SK-N-MC (cell line): ENCODE data around the gene SFSWAP.

ENCODE experiments used
- EZH2 ChIP-seq: fragments of 200-600 bp; sonication (generic); IDR thresholded peaks from one replicate; pipeline ENCODE4 v1.6.1; 2017; ENCODE audit warnings: antibody characterized with exemption
- POLR2AphosphoS5 ChIP-seq: IDR thresholded peaks from 2 replicates; pipeline ENCODE4 v1.6.1; 2012; ENCODE audit warnings: mild to moderate bottlenecking, low read depth, low read length, borderline replicate concordance

DNA sequence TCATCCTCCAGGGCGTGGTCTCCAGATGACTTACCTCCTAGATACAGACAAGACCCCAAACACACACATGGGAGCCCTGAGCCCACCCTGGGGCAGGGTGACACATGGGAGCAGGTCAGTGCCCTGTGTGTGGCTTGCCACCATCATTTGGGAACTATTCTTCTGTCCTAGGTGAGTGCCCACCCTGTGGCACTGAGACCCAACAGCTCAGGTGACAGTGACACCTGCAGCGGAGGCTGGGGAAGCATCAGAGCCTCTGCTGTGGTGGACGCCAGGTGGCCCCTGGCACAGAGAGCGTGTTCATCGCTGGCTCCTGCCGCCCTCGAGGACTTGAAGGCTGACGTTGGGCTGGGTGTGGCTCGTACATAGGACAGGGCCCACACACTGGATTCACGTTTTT is 23.0 kb downstream of the SFSWAP start:
- TF ChIP-seq POLR2AphosphoS5 (no peak), EZH2 (no peak)
